HG03108 (cell line): ENCODE data around the gene ZNF714.
A peak's percentile ranks its signal among the peaks of the same experiment; 100 is the strongest.

Experiments
- ATAC-seq: cut with Tn5 transposase; IDR thresholded peaks from one replicate; pipeline ENCODE4 v1.9.1; 2021; ENCODE audit warnings: moderate library complexity; ENCODE audit not compliant: unreplicated experiment

The ZNF714 gene

DNA sequence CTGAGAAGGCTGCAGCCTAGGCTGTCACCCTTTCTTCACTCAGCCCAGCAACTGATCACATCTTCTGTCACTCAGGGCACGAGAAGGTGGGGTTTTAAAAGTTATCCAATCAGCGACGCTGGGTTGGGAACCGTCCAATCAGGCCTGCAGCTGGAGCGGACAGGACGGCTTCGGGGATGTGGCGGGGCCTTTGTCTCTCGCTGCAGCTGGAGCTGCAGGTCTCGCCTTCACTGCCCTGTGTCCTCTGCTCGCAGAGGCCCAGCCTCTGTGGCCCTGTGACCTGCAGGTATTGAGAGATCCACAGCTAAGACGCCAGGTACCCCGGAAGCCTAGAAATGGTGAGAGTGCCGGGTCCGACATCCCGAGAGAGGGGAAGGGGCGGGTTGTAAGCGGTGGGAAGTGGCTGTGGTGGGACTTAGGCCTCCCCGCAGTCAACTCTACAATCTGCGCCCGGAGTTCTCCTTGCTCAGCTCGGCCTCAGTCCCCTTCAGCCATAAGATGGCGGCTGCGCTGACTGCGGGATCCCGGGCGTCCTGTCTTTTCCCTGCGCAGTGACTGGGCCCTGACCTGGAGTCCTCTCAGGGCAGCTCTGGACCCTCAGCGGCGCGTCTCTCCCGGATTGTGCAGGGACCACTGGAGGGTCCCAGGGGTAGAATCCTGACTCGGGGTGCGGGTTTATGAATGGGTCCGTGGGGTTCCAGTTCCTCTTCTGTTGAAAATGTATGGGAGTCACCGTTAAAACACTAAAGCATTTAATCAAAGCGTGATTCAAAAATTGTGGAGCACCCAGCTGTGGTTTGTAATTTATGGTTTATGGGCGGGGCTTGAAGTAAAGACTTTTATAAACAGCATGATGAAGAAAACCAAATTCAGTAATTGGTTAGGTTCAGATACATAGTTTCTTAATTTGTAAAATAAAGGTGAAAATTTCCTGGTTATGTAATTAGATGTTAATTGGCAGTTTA lies at the start of gene ZNF714:
Gene ZNF714, plus strand, starts transcription at position 193 of the 965 bp plus-strand sequence. CDS start 16,066 bp downstream, outside the sequence.
- peak; percentile 95 for ATAC-seq

DNA sequence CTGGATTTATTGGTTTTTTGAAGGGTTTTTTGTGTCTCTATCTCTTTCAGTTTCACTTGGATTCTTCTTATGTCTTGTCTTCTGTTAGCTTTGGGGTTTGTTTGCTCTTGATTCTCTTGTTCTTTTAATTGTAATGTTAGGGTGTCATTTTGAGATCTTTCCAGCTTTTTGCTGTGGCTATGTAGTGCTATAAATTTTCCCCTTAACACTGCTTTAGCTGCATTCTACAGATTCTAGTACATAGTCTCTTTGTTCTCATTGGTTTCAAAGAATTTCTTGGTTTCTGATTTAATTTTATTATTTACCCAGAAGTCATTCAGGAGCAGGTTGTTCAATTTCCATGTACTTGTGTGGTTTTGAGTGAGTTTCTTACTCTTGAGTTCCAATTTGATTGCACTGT lies 37.0 kb upstream of the ZNF714 start:
- ATAC-seq, result no peak

GRCh38 chr19:21046489-21046888 lies 35.5 kb upstream of the ZNF714 start:
- no peak for ATAC-seq

- ATAC-seq, result no peak
Observed at GRCh38 chr19:21047716-21048115, 34.3 kb upstream of the ZNF714 start.

DNA sequence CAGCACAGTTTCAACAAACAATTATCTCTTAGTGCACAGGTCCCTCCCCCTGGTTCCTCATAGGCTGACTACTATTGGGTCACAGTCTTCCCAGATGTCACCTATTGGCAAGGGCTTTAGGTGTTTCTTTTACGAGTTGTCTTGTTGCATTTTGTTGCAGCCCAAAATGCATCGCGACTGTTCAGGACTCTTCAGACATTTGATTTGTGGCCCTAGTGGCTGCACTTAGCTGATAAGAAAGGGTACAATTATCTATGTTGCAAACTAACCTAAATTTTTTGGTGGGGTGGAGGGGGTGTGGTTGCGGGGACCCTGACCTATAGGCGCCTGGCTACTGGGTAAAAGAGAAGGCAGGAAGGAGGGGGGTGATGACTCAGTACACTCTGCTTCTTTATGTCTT lies 29.1 kb upstream of the ZNF714 start:
- ATAC-seq, result no peak

DNA sequence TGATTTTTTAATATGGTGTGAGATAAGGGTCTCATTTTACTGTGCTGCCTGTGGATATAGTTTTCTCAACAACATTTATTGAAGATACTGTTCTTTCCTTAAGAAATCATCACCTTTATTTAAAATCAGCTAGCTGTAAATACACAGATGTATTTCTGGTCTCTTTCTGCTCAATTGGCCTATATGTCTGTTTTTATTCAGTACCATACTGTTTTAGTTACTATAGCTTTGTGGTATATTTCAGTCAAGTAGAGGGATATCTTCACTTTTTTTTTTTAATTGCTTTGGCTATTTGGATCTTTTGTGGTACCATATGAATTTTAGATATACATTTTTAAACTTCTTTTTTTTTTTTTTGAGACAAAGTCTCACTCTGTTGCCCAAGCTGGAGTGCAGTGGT lies 16.7 kb upstream of the ZNF714 start:
- ATAC-seq, result no peak

GRCh38 chr19:21084343-21084742 lies 2.3 kb downstream of the ZNF714 start:
- no peak for ATAC-seq

- ATAC-seq, result no peak
Observed at GRCh38 chr19:21087871-21088270, 5.9 kb downstream of the ZNF714 start.

DNA sequence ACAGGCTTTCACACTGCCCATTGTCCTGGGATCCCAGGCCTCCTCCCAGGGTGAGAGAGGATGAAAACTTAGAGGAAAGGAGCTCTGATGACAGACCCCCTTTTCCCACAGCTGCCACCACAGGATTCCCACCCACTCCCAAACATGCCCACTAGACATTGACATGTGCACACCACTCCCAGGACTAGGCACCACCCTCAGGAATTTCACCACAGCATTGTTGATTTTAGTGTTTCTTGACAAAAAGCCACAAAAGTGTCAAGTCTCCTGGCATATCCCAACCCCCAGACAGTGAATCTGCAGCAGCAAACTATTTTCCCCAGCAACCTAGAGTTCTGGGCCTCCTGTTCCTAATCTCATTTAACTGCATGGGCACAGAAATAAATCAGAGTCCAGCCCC lies 10.1 kb downstream of the ZNF714 start:
- no peak for ATAC-seq

DNA sequence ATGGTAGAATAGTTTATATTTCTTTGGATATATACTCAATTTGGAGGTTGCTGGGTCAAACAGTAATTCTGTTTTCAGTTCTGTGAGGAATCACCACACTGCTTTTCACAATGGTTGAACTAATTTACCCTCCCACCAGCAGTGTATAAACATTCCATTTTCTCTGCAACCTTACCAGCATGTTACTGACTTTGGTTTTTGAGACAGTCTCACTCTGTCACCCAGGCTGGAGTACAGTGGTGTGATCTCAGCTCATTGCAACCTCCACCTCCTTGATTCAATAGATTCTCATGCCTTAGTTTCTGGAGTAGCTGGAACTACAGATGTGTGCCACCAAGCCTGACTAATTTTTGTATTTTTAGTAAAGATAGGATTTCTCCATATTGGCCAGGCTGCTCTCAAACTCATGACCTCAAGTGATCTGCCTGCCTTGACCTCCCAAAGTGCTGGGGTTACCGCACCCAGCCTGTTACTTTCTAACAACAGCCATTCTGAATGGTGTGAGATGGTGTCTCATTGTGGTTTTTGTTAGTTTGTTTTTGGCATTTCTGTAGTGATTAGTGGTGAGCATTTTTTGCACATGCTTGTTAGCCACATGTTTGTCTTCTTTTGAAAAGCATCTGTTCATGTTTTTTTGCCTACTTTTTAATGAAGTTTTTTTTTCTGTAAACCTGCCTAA lies 12.5 kb downstream of the ZNF714 start:
- no peak for ATAC-seq

DNA sequence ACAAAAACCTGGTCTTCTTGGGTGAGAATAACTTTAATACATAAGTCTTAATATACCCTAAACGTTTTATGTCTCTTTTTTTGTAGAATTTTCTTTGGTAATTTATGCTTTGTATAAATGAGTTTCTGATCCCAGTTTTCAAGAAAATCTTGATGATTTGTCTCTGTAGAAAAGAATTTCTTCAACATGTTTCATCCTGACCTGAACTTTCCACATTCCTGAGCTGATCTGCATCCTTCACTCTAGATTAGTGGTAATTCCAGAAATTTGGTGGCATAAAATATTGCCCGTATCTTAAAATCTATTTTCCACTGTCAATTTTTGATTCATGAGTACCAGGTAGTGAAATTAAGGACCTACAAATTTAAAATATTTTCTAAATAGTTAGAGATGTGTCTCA lies 16.3 kb downstream of the ZNF714 start:
- ATAC-seq, result no peak

GRCh38 chr19:21101521-21102242 lies 19.7 kb downstream of the ZNF714 start:
- no peak for ATAC-seq

- no peak for ATAC-seq
Observed at GRCh38 chr19:21109116-21109515, 27.1 kb downstream of the ZNF714 start.

- ATAC-seq, result no peak
Observed at GRCh38 chr19:21110183-21110582, 28.2 kb downstream of the ZNF714 start.

- no peak for ATAC-seq
Observed at GRCh38 chr19:21115430-21115829, 33.4 kb downstream of the ZNF714 start.

DNA sequence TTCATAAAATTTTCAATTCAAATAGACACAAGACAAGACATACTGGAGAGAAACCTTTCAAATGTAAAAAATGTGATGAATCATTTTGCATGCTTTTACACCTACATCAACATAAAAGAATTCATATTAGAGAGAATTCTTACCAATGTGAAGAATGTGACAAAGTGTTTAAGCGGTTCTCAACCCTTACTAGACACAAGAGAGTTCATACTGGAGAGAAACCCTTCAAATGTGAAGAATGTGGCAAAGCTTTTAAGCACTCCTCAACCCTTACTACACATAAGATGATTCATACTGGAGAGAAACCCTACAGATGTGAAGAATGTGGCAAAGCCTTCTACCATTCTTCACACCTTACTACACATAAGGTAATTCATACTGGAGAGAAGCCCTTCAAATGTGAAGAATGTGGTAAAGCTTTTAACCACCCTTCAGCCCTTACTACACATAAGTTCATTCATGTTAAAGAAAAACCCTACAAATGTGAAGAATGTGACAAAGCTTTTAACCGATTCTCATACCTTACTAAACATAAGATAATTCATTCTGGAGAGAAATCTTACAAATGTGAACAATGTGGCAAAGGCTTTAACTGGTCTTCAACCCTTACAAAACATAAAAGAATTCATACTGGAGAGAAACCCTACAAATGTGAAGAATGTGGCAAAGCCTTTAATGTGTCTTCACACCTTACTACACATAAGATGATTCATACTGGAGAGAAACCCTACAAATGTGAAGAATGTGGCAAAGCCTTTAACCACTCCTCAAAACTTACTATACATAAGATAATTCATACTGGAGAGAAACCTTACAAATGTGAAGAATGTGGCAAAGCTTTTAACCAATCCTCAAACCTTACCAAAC lies 35.3 kb downstream of the ZNF714 start:
- no peak for ATAC-seq

GRCh38 chr19:21126078-21126477 lies 44.1 kb downstream of the ZNF714 start:
- ATAC-seq, result no peak

GRCh38 chr19:21127001-21127400 lies 45.0 kb downstream of the ZNF714 start:
- ATAC-seq, result no peak

GRCh38 chr19:21127898-21128297 lies 45.9 kb downstream of the ZNF714 start:
- no peak for ATAC-seq

- no peak for ATAC-seq
Observed at GRCh38 chr19:21128901-21129698, 47.1 kb downstream of the ZNF714 start.
